LoVo (cell line): ENCODE data around the gene VCL.
A peak's percentile ranks its signal among the peaks of the same experiment; 100 is the strongest.
"Not testable (repeated sequence)": the region's sequence is repeated elsewhere in the genome, so short reads cannot be mapped to it uniquely, and the experiment has no call there.

Experiments used
- DNase-seq: peaks from one replicate; pipeline ENCODE4 v3.0.0-alpha.2; 2016; ENCODE audit warnings: low spot score

The VCL gene

GRCh38 chr10:73997787-73998622 is at the start of gene VCL:
Gene VCL (plus strand): TSS chr10:73998116. CDS start chr10:73998208, 92 bp downstream.
- DNase-seq, result peak; percentile 98

DNA sequence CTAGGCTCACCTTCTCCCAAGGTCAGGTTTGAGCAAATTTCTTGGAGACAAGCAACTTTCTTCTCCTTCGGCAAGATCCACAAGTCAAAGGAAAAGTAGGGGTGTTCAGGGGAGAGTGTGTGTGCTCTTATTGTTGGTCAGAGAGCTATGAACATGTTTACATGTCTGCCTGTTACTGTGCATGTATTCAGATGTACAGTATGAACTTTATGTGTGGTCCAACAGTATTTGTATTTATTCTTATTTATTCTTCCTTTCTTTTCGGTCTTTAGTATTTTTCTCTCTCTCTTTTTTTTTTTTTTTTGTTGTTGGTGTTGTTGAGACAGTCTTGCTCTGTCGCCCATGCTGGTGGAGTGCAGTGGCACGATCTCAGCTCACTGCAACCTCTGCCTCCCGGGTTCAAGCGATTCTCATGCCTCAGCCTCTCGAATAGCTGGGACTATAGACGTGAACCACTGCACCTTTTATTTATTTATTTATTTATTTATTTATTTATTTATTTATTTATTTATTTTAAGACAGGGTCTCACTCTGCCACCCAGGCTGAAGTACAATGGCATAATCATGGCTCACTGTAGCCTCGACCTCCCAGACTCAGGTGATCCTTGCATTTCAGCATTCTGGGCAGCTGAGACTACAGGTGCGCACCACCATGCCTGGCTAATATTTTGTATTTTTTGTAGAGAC is 48.8 kb upstream of the VCL start:
- DNase-seq, result no peak

- DNase-seq, result no peak
Observed at GRCh38 chr10:73950155-73950948, 47.6 kb upstream of the VCL start.

- no peak for DNase-seq
Observed at GRCh38 chr10:73953665-73954064, 44.3 kb upstream of the VCL start.

- no peak for DNase-seq
Observed at GRCh38 chr10:73954737-73955136, 43.2 kb upstream of the VCL start.

GRCh38 chr10:73955719-73956118 is 42.2 kb upstream of the VCL start:
- DNase-seq, result no peak

GRCh38 chr10:73956476-73957359 is 41.2 kb upstream of the VCL start:
- DNase-seq, result no peak

DNA sequence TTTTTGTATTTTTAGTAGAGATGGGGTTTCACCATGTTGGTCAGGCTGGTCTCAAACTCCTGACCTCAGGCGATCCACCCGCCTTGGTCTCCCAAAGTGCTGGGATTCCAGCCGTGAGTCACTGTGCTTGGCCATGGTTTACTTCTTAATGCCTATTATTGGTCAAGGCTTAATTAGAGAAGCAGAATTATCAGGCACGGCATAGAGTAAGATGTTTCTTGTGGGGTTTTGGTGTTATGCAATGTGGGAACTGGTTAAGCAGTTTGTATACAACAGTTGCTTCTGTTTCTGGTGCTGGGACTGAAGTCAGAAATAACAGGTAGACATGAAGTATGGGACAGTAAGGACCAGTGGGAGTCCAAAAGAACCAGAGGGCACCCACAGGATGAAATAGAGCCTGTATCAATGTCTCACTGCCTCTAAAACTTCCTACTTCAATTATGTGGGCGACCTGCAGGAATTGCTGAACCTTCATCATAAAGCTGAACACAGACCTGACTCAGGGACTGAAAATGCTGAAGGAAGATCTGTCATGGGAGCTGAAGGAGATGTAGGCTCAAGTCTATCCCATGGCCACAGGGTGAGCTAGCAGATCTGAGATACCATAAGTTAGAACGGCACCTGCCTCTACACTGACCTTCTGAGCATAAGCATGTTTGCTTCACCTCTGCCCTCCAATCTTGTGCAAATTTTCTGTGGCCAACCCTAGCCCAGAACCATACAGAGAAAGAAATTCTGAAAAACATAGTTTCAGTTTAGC is 38.3 kb upstream of the VCL start:
- no peak for DNase-seq

DNA sequence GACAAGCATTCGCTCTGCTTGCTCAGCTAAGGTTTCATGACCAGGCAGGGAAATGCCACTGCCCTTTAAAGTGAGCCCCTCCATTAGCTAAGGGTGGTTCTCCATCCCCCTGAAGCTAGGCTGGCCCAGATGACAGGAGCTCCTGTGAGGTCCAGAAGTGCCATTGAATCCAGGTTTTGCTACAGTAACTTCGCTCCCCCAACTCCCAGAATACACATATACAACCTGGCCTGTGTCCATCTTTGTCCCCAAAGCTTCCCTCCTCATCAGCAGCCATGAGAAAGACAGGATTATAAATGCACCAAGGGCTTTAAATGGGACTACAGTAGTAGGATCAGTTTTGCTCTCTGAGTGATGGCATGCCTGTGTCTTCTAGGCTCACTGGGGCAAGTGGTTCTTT is 35.5 kb upstream of the VCL start:
- DNase-seq, result no peak

DNA sequence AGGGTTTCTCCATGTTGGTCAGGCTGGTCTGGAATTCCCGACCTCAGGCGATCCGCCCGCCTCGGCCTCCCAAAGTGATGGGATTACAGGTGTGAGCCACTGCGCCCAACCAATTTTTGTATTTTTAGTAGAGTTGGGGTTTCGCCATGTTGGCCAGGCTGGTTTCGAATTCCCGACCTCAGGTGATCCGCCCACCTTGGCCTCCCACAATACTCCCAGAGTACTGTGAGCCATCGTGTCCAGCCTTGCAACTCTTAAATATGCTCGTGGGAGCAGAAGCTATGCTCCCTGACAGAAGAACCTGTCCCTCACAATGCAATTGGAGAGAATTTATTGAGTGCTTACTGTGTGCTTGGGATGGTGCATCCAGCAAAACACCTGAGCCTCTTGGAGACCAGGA is 34.4 kb upstream of the VCL start:
- not testable (repeated sequence) for DNase-seq

- DNase-seq, result no peak
Observed at GRCh38 chr10:73964743-73965142, 33.2 kb upstream of the VCL start.

- peak; percentile 51 for DNase-seq
Observed at GRCh38 chr10:73965267-73965889, 32.5 kb upstream of the VCL start.

- DNase-seq, result peak; percentile 97
Observed at GRCh38 chr10:73965890-73966768, 31.8 kb upstream of the VCL start.

GRCh38 chr10:73967022-73967429 is 30.9 kb upstream of the VCL start:
- no peak for DNase-seq

DNA sequence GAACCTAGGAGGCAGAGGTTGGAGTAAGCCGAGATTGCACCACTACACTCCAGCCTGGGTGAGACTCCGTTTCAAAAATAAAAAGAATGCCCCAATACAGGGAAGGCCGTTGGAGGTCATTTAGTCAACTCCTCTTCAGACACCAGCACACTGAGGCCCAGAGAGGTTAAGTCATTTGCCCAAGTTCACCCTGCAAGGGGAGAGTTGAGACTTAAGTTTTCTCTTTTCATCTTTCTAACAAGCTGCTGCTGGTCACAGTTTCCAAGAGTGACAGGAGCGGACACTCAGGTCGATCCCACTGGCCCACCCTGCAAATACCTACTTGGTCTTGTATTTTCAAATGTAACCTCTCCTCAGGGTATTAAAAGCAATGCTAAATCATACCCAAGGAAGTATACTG is 30.4 kb upstream of the VCL start:
- no peak for DNase-seq

GRCh38 chr10:73968098-73968521 is 29.8 kb upstream of the VCL start:
- no peak for DNase-seq

DNA sequence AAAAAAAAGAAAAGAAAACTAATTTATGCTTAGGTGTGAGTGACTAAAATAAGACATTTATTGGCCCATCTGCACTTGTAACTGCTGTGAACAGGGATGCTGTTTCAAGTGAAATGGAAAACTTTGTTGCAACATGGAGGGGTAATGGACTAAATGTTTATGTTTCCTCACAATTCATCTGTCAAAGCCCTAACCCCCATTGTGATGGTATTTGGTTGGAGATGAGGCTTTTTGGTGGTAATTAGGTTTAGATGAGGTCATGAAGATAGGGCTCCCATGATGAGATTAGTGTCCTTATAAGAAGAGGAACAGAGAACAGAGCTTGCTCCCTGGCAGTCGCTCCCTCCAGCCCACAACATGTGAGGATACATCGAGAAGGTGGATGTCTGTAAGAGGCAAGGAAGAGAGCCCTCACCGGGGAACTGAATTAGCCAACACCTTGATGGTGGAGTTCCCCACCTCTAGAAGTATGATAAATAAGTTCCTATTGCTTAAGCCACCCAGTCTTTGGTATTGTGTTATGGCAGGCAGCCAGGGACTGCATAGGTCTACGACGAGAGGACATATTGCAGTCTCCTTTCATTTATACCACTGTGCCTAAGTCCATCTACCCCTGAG is 28.6 kb upstream of the VCL start:
- no peak for DNase-seq

- DNase-seq, result no peak
Observed at GRCh38 chr10:73970845-73971244, 27.1 kb upstream of the VCL start.
